UCSD-AML1 (cell line): ENCODE data around the gene ANKS1A.
A peak's percentile ranks its signal among the peaks of the same experiment; 100 is the strongest.

ENCODE experiments used
- DNase-seq: peaks from one replicate; lab custom pipeline; 2025; ENCODE audit not compliant: unreplicated experiment; lab: John Stamatoyannopoulos, UW

ANKS1A gene

GRCh38 chr6:35051396-35051795 is 162.3 kb downstream of the ANKS1A start:
- no peak for DNase-seq

GRCh38 chr6:35051997-35052583 is 163.0 kb downstream of the ANKS1A start:
- no peak for DNase-seq

GRCh38 chr6:35052694-35053565 is 163.9 kb downstream of the ANKS1A start:
- no peak for DNase-seq

GRCh38 chr6:35053701-35054100 is 164.6 kb downstream of the ANKS1A start:
- DNase-seq = no peak

- DNase-seq = no peak
Measured at GRCh38 chr6:35054106-35054742, 165.2 kb downstream of the ANKS1A start.

GRCh38 chr6:35054743-35055130 is 165.7 kb downstream of the ANKS1A start:
- no peak for DNase-seq

GRCh38 chr6:35055891-35056290 is 166.8 kb downstream of the ANKS1A start:
- no peak for DNase-seq

- no peak for DNase-seq
Measured at GRCh38 chr6:35056952-35057351, 167.9 kb downstream of the ANKS1A start.

- no peak for DNase-seq
Measured at GRCh38 chr6:35057449-35058357, 168.6 kb downstream of the ANKS1A start.

GRCh38 chr6:35058358-35058675 is 169.3 kb downstream of the ANKS1A start:
- no peak for DNase-seq

- DNase-seq = no peak
Measured at GRCh38 chr6:35058865-35059522, 169.9 kb downstream of the ANKS1A start.

- DNase-seq = no peak
Measured at GRCh38 chr6:35059596-35060345, 170.7 kb downstream of the ANKS1A start.

GRCh38 chr6:35061102-35061615 is 172.1 kb downstream of the ANKS1A start:
- no peak for DNase-seq

GRCh38 chr6:35061651-35062410 is 172.8 kb downstream of the ANKS1A start:
- no peak for DNase-seq

- DNase-seq = peak; percentile 32
Measured at GRCh38 chr6:35062676-35063574, 173.9 kb downstream of the ANKS1A start.

GRCh38 chr6:35063701-35064280 is 174.7 kb downstream of the ANKS1A start:
- no peak for DNase-seq

- DNase-seq = no peak
Measured at GRCh38 chr6:35064290-35064689, 175.2 kb downstream of the ANKS1A start.
